Esophagus (tissue), 2 donors: Measurements from ENCODE around the gene RPL10A. TPM values are rescaled to one million over a fixed set of nuclear protein-coding genes. Genes with fewer than 3 reads are reported as not detected.

Experiments used
- H3K27ac ChIP-seq, 2 donors: one replicate each; pipeline ENCODE4 v1.5.1; 2013; ENCODE audit warnings: low read depth in 2 of 2, mild to moderate bottlenecking in 2 of 2, inconsistent platforms in 1 of 2, low read length in 1 of 2, moderate library complexity in 1 of 2
- H3K27me3 ChIP-seq, 2 donors: one replicate each; pipeline ENCODE4 v1.6.1; 2013; ENCODE audit warnings: low read length in 2 of 2, control low read depth in 1 of 2, mild to moderate bottlenecking in 1 of 2; ENCODE audit not compliant: insufficient read depth in 2 of 2, control insufficient read depth in 1 of 2
- H3K36me3 ChIP-seq, 2 donors: one replicate each; pipeline ENCODE4 v1.6.1; 2013; ENCODE audit warnings: low read length in 1 of 2; ENCODE audit not compliant: control insufficient read depth in 2 of 2, insufficient read depth in 2 of 2
- H3K4me1 ChIP-seq, 2 donors: one replicate each; pipeline ENCODE4 v1.6.1; 2013; ENCODE audit warnings: low read length in 1 of 2; ENCODE audit not compliant: control insufficient read depth in 2 of 2, insufficient read depth in 2 of 2
- H3K4me3 ChIP-seq, 2 donors: one replicate each; pipeline ENCODE4 v1.5.1; 2013; ENCODE audit warnings: low read length in 2 of 2, mild to moderate bottlenecking in 2 of 2, low read depth in 1 of 2, moderate library complexity in 1 of 2
- H3K9me3 ChIP-seq, 2 donors: one replicate each; pipeline ENCODE4 v1.6.1; 2013; ENCODE audit warnings: mild to moderate bottlenecking in 2 of 2, low read depth in 1 of 2, low read length in 1 of 2, moderate library complexity in 1 of 2; ENCODE audit not compliant: control insufficient read depth in 2 of 2, insufficient read depth in 1 of 2
- WGBS, 2 donors: extraction: QIAGEN DNeasy Blood & Tissue Kit; methylation state at CpG; one replicate each; pipeline ENCODE4 v1.1.7; 2013; 5-methylcytosine and 5-hydroxymethylcytosine counted together
- polyA plus RNA-seq, 2 donors: library from polyadenylated mRNA; stranded (reverse); fragments of 200-250 nt; gene quantifications; one replicate each; pipeline ENCODE4 v1.2.3, GENCODE V29; 2013
- donor health status: healthy with polysubstance abuse.
- donor health status: Bipolar disorder and iron deficiency.

The RPL10A gene
- polyA plus RNA-seq, 2 donors, result 735 to 2,438 TPM

- H3K9me3 ChIP-seq, result no peaks in the 10 kb centered on the region
These were observed 10.3 kb upstream of the RPL10A start for GRCh38 chr6:35457907-35458306.

GRCh38 chr6:35461270-35461669 is 6.9 kb upstream of the RPL10A start:
- no peaks in the 10 kb centered on the region for H3K27me3 ChIP-seq
- H3K36me3 ChIP-seq, result peaks cover 0 to 28% of the 10 kb centered on the region in 2 donors
- WGBS, 2 donors, result 69 to 70% methylated on average over 3 of the region's 3 CpGs
- no peak overlapping the region for H3K4me3 ChIP-seq
- H3K4me1 ChIP-seq, result peaks cover 0 to 4% of the 10 kb centered on the region in 2 donors
- no peak overlapping the region for H3K27ac ChIP-seq
- H3K9me3 ChIP-seq, result no peaks in the 10 kb centered on the region

More at GRCh38 chr6:35457907-35458306, 10.3 kb upstream of the RPL10A start:
- peaks cover 0 to 28% of the 10 kb centered on the region in 2 donors for H3K36me3 ChIP-seq
- H3K4me1 ChIP-seq, result peaks cover 0 to 4% of the 10 kb centered on the region in 2 donors
- 77 to 82% methylated on average over 4 of the region's 4 CpGs for WGBS, 2 donors
- no peak overlapping the region for H3K4me3 ChIP-seq
- no peak overlapping the region for H3K27ac ChIP-seq
- H3K27me3 ChIP-seq, result no peaks in the 10 kb centered on the region

- Histone ChIP-seq H3K4me3 (no peak overlapping the region), H3K36me3 (peaks cover 0 to 21% of the 10 kb centered on the region in 2 donors), H3K4me1 (peaks cover 0 to 4% of the 10 kb centered on the region in 2 donors), H3K27ac (no peak overlapping the region), H3K9me3 (no peaks in the 10 kb centered on the region), H3K27me3 (no peaks in the 10 kb centered on the region)
- WGBS, 2 donors, result 81 to 93% methylated on average over 3 to 4 of the region's 4 CpGs
These were observed 4.9 kb upstream of the RPL10A start for GRCh38 chr6:35463292-35463691.

GRCh38 chr6:35465646-35466045 is 2.6 kb upstream of the RPL10A start:
- Histone ChIP-seq H3K9me3 (no peaks in the 10 kb centered on the region), H3K36me3 (peaks cover 0 to 21% of the 10 kb centered on the region in 2 donors), H3K27ac (no peak overlapping the region), H3K4me1 (peaks cover 0 to under 1% of the 10 kb centered on the region in 2 donors), H3K4me3 (no peak overlapping the region), H3K27me3 (no peaks in the 10 kb centered on the region)
- WGBS, 2 donors, result 100% methylated on average over 1 of the region's 1 CpG

- Histone ChIP-seq H3K27me3 (no peaks in the 10 kb centered on the region), H3K4me1 (peaks cover 0 to 1% of the 10 kb centered on the region in 2 donors), H3K4me3 (peak overlapping the region; percentile 94 to 99), H3K27ac (peak overlapping the region; percentile 91 to 97), H3K36me3 (peaks cover 9 to 28% of the 10 kb centered on the region in 2 donors), H3K9me3 (no peaks in the 10 kb centered on the region)
- 1 to 3% methylated on average over 37 of the region's 37 CpGs for WGBS, 2 donors
These were observed 964 bp downstream of the RPL10A start for GRCh38 chr6:35468980-35469750.

GRCh38 chr6:35469751-35470662 is 1.8 kb downstream of the RPL10A start:
- H3K27ac ChIP-seq, result peak overlapping the region; percentile 91 to 97
- peaks cover 0 to 2% of the 10 kb centered on the region in 2 donors for H3K4me1 ChIP-seq
- H3K4me3 ChIP-seq, result peak overlapping the region; percentile 94 to 99
- WGBS, 2 donors, result 28 to 29% methylated on average over 18 of the region's 18 CpGs
- H3K9me3 ChIP-seq, result no peaks in the 10 kb centered on the region
- H3K27me3 ChIP-seq, result no peaks in the 10 kb centered on the region
- peaks cover 9 to 36% of the 10 kb centered on the region in 2 donors for H3K36me3 ChIP-seq

- Histone ChIP-seq H3K4me1 (peaks cover 0 to 2% of the 10 kb centered on the region in 2 donors), H3K4me3 (peak overlapping the region in 1 of 2 donors; percentile 99), H3K36me3 (peaks cover 9 to 41% of the 10 kb centered on the region in 2 donors), H3K27me3 (no peaks in the 10 kb centered on the region), H3K27ac (peak overlapping the region; percentile 69 to 91), H3K9me3 (no peaks in the 10 kb centered on the region)
- 39 to 50% methylated on average over 3 of the region's 3 CpGs for WGBS, 2 donors
These were observed 2.5 kb downstream of the RPL10A start for GRCh38 chr6:35470663-35471120.

GRCh38 chr6:35471836-35472345 is 3.7 kb downstream of the RPL10A start:
- Histone ChIP-seq H3K4me1 (peaks cover 0 to 2% of the 10 kb centered on the region in 2 donors), H3K27me3 (no peaks in the 10 kb centered on the region), H3K27ac (peak overlapping the region; percentile 28 to 78), H3K4me3 (no peak overlapping the region), H3K36me3 (peaks cover 9 to 40% of the 10 kb centered on the region in 2 donors), H3K9me3 (no peaks in the 10 kb centered on the region)
- 46 to 60% methylated on average over 8 of the region's 8 CpGs for WGBS, 2 donors
